ENCODE data around the gene HOXD1. TPM values are rescaled to one million over a fixed set of nuclear protein-coding genes. Genes with fewer than 3 reads are reported as not detected.

Gene HOXD1
- total and polyA plus RNA-seq, 2 donors (not counting 1 experiment from before 2014, with no cell fraction given) = not detected

GRCh38 chr2:176170602-176171305 is 17.7 kb upstream of the HOXD1 start:
- H3K27me3 ChIP-seq (ENCODE audit: control insufficient read depth, insufficient read depth, low read length) = peaks cover 42% of the 10 kb centered on the region

GRCh38 chr2:176171351-176172006 is 17.0 kb upstream of the HOXD1 start:
- Histone ChIP-seq H3K27ac (ENCODE audit: insufficient read depth, low read length) (no peak overlapping the region), H3K4me3 (replicated peaks in 1 of 4; ENCODE audit: control extremely low read depth in 1 of 4, insufficient read depth in 1 of 4, low read depth in 3 of 4, low read length in 4 of 4) (no peak overlapping the region), H3K36me3 (ENCODE audit: control insufficient read depth, insufficient read depth, low read length) (no peaks in the 10 kb centered on the region), H3K4me1 (ENCODE audit: control insufficient read depth, extremely low read depth, insufficient read depth, low read length) (no peaks in the 10 kb centered on the region), H3K9ac (ENCODE audit: insufficient read depth, low read length) (no peak overlapping the region), H3K9me3 (ENCODE audit: control insufficient read depth, insufficient read depth, low read depth, low read length) (no peaks in the 10 kb centered on the region), H2AFZ (ENCODE audit: low read length) (no peak overlapping the region), H4K20me1 (ENCODE audit: control insufficient read depth, extremely low read depth, insufficient read depth, low read length) (no peaks in the 10 kb centered on the region), H3K27me3 (ENCODE audit: control insufficient read depth, insufficient read depth, low read length) (peaks cover 44% of the 10 kb centered on the region), H3K79me2 (ENCODE audit: control insufficient read depth, insufficient read depth, low read length) (no peaks in the 10 kb centered on the region), H3K4me2 (ENCODE audit: extremely low read depth, insufficient read depth, low read length) (no peak overlapping the region)
- TF ChIP-seq EZH2 (IDR thresholded peaks at IDR 0.05; ENCODE audit: low read length, missing control alignments) (no peak), CTCF (conservative IDR thresholded peaks at IDR 0.05 in 1 of 2, IDR thresholded peaks at IDR 0.05 in 1 of 2; ENCODE audit: low read depth in 1 of 2, low read length in 2 of 2) (no peak)
- peak in 1 of 2 donors; percentile 71 for DNase-seq (ENCODE audit: low read depth in 2 of 2)

More at GRCh38 chr2:176170602-176171305, 17.7 kb upstream of the HOXD1 start:
- Histone ChIP-seq H2AFZ (ENCODE audit: low read length) (no peak overlapping the region), H3K36me3 (ENCODE audit: control insufficient read depth, insufficient read depth, low read length) (no peaks in the 10 kb centered on the region), H3K9ac (ENCODE audit: insufficient read depth, low read length) (no peak overlapping the region), H4K20me1 (ENCODE audit: control insufficient read depth, extremely low read depth, insufficient read depth, low read length) (no peaks in the 10 kb centered on the region), H3K9me3 (ENCODE audit: control insufficient read depth, insufficient read depth, low read depth, low read length) (no peaks in the 10 kb centered on the region), H3K27ac (ENCODE audit: insufficient read depth, low read length) (no peak overlapping the region), H3K4me1 (ENCODE audit: control insufficient read depth, extremely low read depth, insufficient read depth, low read length) (no peaks in the 10 kb centered on the region), H3K79me2 (ENCODE audit: control insufficient read depth, insufficient read depth, low read length) (no peaks in the 10 kb centered on the region), H3K4me3 (replicated peaks in 1 of 4; ENCODE audit: control extremely low read depth in 1 of 4, insufficient read depth in 1 of 4, low read depth in 3 of 4, low read length in 4 of 4) (no peak overlapping the region), H3K4me2 (ENCODE audit: extremely low read depth, insufficient read depth, low read length) (no peak overlapping the region)
- DNase-seq (ENCODE audit: low read depth in 2 of 2) = peak in 1 of 2 donors; percentile 76
- TF ChIP-seq EZH2 (IDR thresholded peaks at IDR 0.05; ENCODE audit: low read length, missing control alignments) (no peak), CTCF (conservative IDR thresholded peaks at IDR 0.05 in 1 of 2, IDR thresholded peaks at IDR 0.05 in 1 of 2; ENCODE audit: low read depth in 1 of 2, low read length in 2 of 2) (no peak)

- DNase-seq (ENCODE audit: low read depth in 2 of 2) = peak in 1 of 2 donors; percentile 52
- no peak overlapping the region for H3K4me2 ChIP-seq (ENCODE audit: extremely low read depth, insufficient read depth, low read length)
- no peak overlapping the region for H3K9ac ChIP-seq (ENCODE audit: insufficient read depth, low read length)
Observed at GRCh38 chr2:176172007-176172894, 16.2 kb upstream of the HOXD1 start.

More at GRCh38 chr2:176172007-176172894, 16.2 kb upstream of the HOXD1 start:
- Histone ChIP-seq H3K27ac (ENCODE audit: insufficient read depth, low read length) (no peak overlapping the region), H3K4me1 (ENCODE audit: control insufficient read depth, extremely low read depth, insufficient read depth, low read length) (no peaks in the 10 kb centered on the region), H3K36me3 (ENCODE audit: control insufficient read depth, insufficient read depth, low read length) (no peaks in the 10 kb centered on the region), H3K9me3 (ENCODE audit: control insufficient read depth, insufficient read depth, low read depth, low read length) (no peaks in the 10 kb centered on the region), H3K4me3 (replicated peaks in 1 of 4; ENCODE audit: control extremely low read depth in 1 of 4, insufficient read depth in 1 of 4, low read depth in 3 of 4, low read length in 4 of 4) (no peak overlapping the region), H3K79me2 (ENCODE audit: control insufficient read depth, insufficient read depth, low read length) (no peaks in the 10 kb centered on the region), H4K20me1 (ENCODE audit: control insufficient read depth, extremely low read depth, insufficient read depth, low read length) (no peaks in the 10 kb centered on the region), H3K27me3 (ENCODE audit: control insufficient read depth, insufficient read depth, low read length) (peaks cover 46% of the 10 kb centered on the region), H2AFZ (ENCODE audit: low read length) (no peak overlapping the region)
- TF ChIP-seq EZH2 (IDR thresholded peaks at IDR 0.05; ENCODE audit: low read length, missing control alignments) = peak; percentile 74
- TF ChIP-seq CTCF (conservative IDR thresholded peaks at IDR 0.05 in 1 of 2, IDR thresholded peaks at IDR 0.05 in 1 of 2; ENCODE audit: low read depth in 1 of 2, low read length in 2 of 2) = no peak

Measured in fibroblast of lung (primary cell).